Hepatocyte (in vitro differentiated cells): ENCODE data around the gene FBLN1. TPM values are rescaled to one million over a fixed set of nuclear protein-coding genes. Genes with fewer than 3 reads are reported as not detected.
"Not testable (repeated sequence)": the region's sequence is repeated elsewhere in the genome, so short reads cannot be mapped to it uniquely, and the experiment has no call there.

Experiments used
- DNase-seq: peaks from one replicate; pipeline ENCODE4 v3.0.0-alpha.2; 2016; ENCODE audit warnings: low spot score
- H2AFZ ChIP-seq: fragments of 200-600 bp; sonication (generic); 2 replicates; pipeline ENCODE4 v1.6.0; 2016; ENCODE audit warnings: antibody characterized with exemption, mild to moderate bottlenecking
- H3K27ac ChIP-seq: fragments of 200-600 bp; sonication (generic); 2 replicates; pipeline ENCODE4 v1.5.1; 2016; ENCODE audit warnings: mild to moderate bottlenecking
- H3K27me3 ChIP-seq: fragments of 200-600 bp; sonication (generic); 2 replicates; pipeline ENCODE4 v1.6.1; 2016
- H3K36me3 ChIP-seq: fragments of 200-600 bp; sonication (generic); replicated peaks from 2 replicates; pipeline ENCODE4 v1.5.1; 2016; ENCODE audit warnings: low read depth; ENCODE audit not compliant: insufficient read depth
- H3K4me1 ChIP-seq: fragments of 200-600 bp; sonication (generic); 2 replicates; pipeline ENCODE4 v1.5.1; 2016; ENCODE audit warnings: mild to moderate bottlenecking, moderate library complexity; ENCODE audit not compliant: insufficient read depth
- H3K4me2 ChIP-seq: fragments of 200-600 bp; sonication (generic); 2 replicates; pipeline ENCODE4 v1.6.0; 2016
- H3K4me3 ChIP-seq: fragments of 200-600 bp; sonication (generic); 2 replicates; pipeline ENCODE4 v1.5.1; 2016; ENCODE audit warnings: mild to moderate bottlenecking
- H3K79me2 ChIP-seq: fragments of 200-600 bp; sonication (generic); 2 replicates; pipeline ENCODE4 v1.6.0; 2017; ENCODE audit warnings: mild to moderate bottlenecking
- H3K9me2 ChIP-seq: fragments of 200-600 bp; sonication (generic); replicated peaks from 2 replicates; pipeline ENCODE4 v1.6.0; 2017; ENCODE audit warnings: mild to moderate bottlenecking; ENCODE audit not compliant: insufficient read depth
- H3K9me3 ChIP-seq: fragments of 200-600 bp; sonication (generic); 2 replicates; pipeline ENCODE4 v1.5.1; 2016; ENCODE audit warnings: low read depth, mild to moderate bottlenecking
- H4K20me1 ChIP-seq: fragments of 200-600 bp; sonication (generic); 2 replicates; pipeline ENCODE4 v1.6.0; 2016; ENCODE audit warnings: mild to moderate bottlenecking; ENCODE audit not compliant: insufficient read depth, poor library complexity, severe bottlenecking
- CTCF ChIP-seq: fragments of 200-600 bp; sonication (generic); IDR thresholded peaks from 2 replicates; pipeline ENCODE4 v1.5.1; 2016; ENCODE audit warnings: antibody characterized with exemption, mild to moderate bottlenecking; ENCODE audit not compliant: poor library complexity
- EZH2 ChIP-seq: fragments of 200-600 bp; sonication (generic); IDR thresholded peaks from 2 replicates; pipeline ENCODE4 v1.6.1; 2016; ENCODE audit warnings: antibody characterized with exemption, mild to moderate bottlenecking, borderline replicate concordance
- EZH2phosphoT487 ChIP-seq: fragments of 200-600 bp; sonication (generic); IDR thresholded peaks from one replicate; pipeline ENCODE4 v1.6.1; 2018; ENCODE audit warnings: antibody characterized with exemption, mild to moderate bottlenecking, low read depth, moderate library complexity; ENCODE audit not compliant: unreplicated experiment, severe bottlenecking
- WGBS: methylation state at CpG from one replicate; pipeline ENCODE4 v1.1.6; 2016; ENCODE audit warnings: low lambda C conversion rate; ENCODE audit errors: missing lambda C conversion rate; 5-methylcytosine and 5-hydroxymethylcytosine counted together
- polyA plus RNA-seq: library from polyadenylated mRNA; unstranded; fragments of >200 nt; fragmentation: Nextera tagmentation; extraction: Ambion mirVana; gene quantifications from 2 replicates; pipeline ENCODE4 v1.2.1, GENCODE V29; 2016
- total RNA-seq: library from RNA; depleted of rRNA; stranded (reverse); fragments of >200 nt; gene quantifications from 2 replicates; pipeline ENCODE4 v1.2.3, GENCODE V29; 2014

Gene FBLN1
- total and polyA plus RNA-seq, 2 experiments from 2014 or later = 201 to 669 TPM

DNA sequence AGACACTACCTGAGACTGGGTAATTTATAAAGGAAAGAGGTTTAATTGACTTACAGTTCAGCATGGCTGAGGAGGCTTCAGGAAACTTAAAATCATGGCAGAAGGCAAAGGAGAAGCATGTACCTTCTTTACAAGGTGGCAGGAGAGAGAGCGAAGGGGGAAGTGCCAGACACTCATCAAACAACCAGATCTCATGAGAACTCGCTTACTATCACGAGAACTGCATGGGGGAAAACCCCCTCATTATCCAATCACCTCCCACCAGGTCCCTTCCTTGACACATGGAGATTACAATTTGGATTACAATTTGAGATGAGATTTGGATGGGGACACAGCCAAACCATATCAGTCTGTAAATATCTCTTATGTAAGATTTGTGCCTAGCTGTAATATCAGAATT, 118.0 kb downstream of the FBLN1 start:
- TF ChIP-seq EZH2 (no peak), CTCF (no peak)
- Histone ChIP-seq H3K27ac (no peak overlapping the region), H3K4me3 (no peak overlapping the region), H2AFZ (no peak overlapping the region), H3K4me2 (no peak overlapping the region), H3K9me3 (peaks cover 4% of the 10 kb centered on the region), H4K20me1 (no peaks in the 10 kb centered on the region), H3K27me3 (no peaks in the 10 kb centered on the region), H3K4me1 (no peaks in the 10 kb centered on the region), H3K36me3 (no peaks in the 10 kb centered on the region), H3K79me2 (no peaks in the 10 kb centered on the region), H3K9me2 (no peaks in the 10 kb centered on the region)
- WGBS = 75% methylated on average over 3 of the region's 3 CpGs
- DNase-seq = no peak

DNA sequence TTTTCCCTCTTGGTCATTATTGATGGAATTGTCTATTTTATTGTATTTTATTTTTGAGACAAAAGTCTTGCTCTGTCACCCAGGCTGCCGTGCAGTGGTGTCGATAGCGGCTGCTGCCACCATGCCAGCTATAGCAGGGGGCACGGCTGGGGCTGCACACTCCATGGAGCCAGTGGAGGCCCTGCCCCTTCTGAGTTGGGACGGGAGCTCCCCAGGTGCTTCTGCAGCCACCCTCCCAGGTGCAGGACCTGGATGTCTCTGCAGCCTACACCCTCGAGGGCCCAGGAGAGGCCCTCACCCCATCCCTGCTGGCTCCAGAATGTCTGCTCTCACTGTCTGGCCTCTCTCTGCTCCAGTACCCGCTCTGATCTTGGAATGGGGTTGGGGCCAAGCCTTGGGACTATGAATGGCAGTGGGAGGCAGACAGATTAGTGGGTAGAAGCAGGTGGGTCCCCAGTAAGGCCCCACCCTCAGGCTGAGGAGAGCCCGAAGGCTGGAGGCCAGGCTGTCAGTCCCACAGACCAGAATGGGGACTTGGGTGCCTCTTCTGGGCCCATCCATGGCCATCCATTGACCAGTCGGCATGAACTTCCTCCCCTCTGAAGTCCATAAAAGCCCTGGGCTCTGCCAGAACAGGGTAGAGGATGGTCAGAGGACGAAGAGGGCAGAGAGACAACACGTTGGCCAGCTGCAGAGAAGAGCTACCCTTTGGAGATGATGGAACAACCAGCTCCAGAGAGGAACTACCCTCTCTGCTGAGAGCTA, 119.3 kb downstream of the FBLN1 start:
- WGBS = 94% methylated on average over 11 of the region's 11 CpGs

GRCh38 chr22:45623464-45624145, 120.9 kb downstream of the FBLN1 start:
- not testable (repeated sequence) for H3K79me2 ChIP-seq, H4K20me1 ChIP-seq, H3K9me2 ChIP-seq, H3K27ac ChIP-seq, H3K9me3 ChIP-seq, DNase-seq, H3K27me3 ChIP-seq, H3K36me3 ChIP-seq, H2AFZ ChIP-seq, H3K4me1 ChIP-seq, H3K4me2 ChIP-seq, H3K4me3 ChIP-seq
- 90% methylated on average over 3 of the region's 3 CpGs for WGBS

More for the DNA sequence above, 119.3 kb downstream of the FBLN1 start:
- Histone ChIP-seq H3K4me1 (no peaks in the 10 kb centered on the region), H3K9me3 (peaks cover 4% of the 10 kb centered on the region), H3K27me3 (no peaks in the 10 kb centered on the region), H3K9me2 (no peaks in the 10 kb centered on the region), H3K4me3 (no peak overlapping the region), H2AFZ (no peak overlapping the region), H3K4me2 (no peak overlapping the region), H3K79me2 (no peaks in the 10 kb centered on the region), H3K36me3 (no peaks in the 10 kb centered on the region), H3K27ac (no peak overlapping the region), H4K20me1 (no peaks in the 10 kb centered on the region)
- TF ChIP-seq CTCF (no peak), EZH2 (no peak), EZH2phosphoT487 (no peak)
- no peak for DNase-seq

DNA sequence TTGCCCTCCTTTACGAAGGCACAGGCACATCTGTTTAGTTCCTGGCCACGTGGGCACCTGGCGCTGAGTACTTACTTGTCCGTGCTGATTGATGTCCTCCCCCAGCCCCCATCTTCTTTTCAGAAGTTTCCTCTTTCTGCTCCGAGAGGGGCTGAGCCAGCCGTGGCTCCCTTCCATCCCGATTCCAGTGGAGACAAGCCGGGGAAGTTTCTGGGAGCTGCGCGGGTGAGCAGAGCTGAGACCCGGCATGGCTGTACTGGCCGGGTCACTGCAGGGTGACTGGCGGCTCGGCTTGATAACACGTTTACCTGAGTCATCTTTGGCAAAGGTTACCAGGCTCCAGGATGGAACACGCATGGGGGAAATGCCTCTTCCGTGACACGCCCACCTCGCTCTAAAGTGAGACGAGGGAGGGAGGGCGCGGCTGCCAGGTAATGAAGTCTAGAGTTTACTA, 123.5 kb downstream of the FBLN1 start:
- no peaks in the 10 kb centered on the region for H3K9me3 ChIP-seq
- H3K27me3 ChIP-seq = no peaks in the 10 kb centered on the region
- peak; percentile 76 for DNase-seq
- H3K9me2 ChIP-seq = no peaks in the 10 kb centered on the region
- no peaks in the 10 kb centered on the region for H3K79me2 ChIP-seq
- no peaks in the 10 kb centered on the region for H4K20me1 ChIP-seq
- H3K4me3 ChIP-seq = no peak overlapping the region
- H3K36me3 ChIP-seq = no peaks in the 10 kb centered on the region
- no peak overlapping the region for H2AFZ ChIP-seq
- WGBS = 72% methylated on average over 22 of the region's 22 CpGs
- H3K27ac ChIP-seq = no peak overlapping the region
- H3K4me2 ChIP-seq = no peak overlapping the region
- TF ChIP-seq EZH2phosphoT487 (no peak), EZH2 (no peak), CTCF (no peak)
- H3K4me1 ChIP-seq = peaks cover 5% of the 10 kb centered on the region
